Measurements from ENCODE around the gene BEX4.

GRCh38 chrX:103171353-103171752, 43.6 kb upstream of the BEX4 start:
- TF ChIP-seq POLR2A (IDR thresholded peaks at IDR 0.05), result no peak
- TF ChIP-seq, protein P1, sequence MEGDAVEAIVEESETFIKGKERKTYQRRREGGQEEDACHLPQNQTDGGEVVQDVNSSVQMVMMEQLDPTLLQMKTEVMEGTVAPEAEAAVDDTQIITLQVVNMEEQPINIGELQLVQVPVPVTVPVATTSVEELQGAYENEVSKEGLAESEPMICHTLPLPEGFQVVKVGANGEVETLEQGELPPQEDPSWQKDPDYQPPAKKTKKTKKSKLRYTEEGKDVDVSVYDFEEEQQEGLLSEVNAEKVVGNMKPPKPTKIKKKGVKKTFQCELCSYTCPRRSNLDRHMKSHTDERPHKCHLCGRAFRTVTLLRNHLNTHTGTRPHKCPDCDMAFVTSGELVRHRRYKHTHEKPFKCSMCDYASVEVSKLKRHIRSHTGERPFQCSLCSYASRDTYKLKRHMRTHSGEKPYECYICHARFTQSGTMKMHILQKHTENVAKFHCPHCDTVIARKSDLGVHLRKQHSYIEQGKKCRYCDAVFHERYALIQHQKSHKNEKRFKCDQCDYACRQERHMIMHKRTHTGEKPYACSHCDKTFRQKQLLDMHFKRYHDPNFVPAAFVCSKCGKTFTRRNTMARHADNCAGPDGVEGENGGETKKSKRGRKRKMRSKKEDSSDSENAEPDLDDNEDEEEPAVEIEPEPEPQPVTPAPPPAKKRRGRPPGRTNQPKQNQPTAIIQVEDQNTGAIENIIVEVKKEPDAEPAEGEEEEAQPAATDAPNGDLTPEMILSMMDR (IDR thresholded peaks at IDR 0.05 in 4 of 5, conservative IDR thresholded peaks at IDR 0.05 in 1 of 5), result no peak
